ENCODE data around the gene RHBDL1. TPM values are rescaled to one million over a fixed set of nuclear protein-coding genes. Genes with fewer than 3 reads are reported as not detected.

The RHBDL1 gene
- polyA plus RNA-seq, 1 donor from 2014 or later, result 7.2 TPM

GRCh38 chr16:638836-639235 is 36.6 kb upstream of the RHBDL1 start:
- Histone ChIP-seq H3K4me3 (ENCODE audit: low read length) (no peak overlapping the region), H3K79me2 (replicated peaks; ENCODE audit: insufficient read depth, low read length) (no peaks in the 10 kb centered on the region), H3K27me3 (ENCODE audit: insufficient read depth, low read depth, low read length) (no peaks in the 10 kb centered on the region), H3K9me2 (ENCODE audit: insufficient read depth, low read length) (no peaks in the 10 kb centered on the region), H3K4me2 (ENCODE audit: low read length) (no peak overlapping the region), H3K9me3 (ENCODE audit: low read length) (no peaks in the 10 kb centered on the region), H2AFZ (ENCODE audit: low read depth, low read length) (no peak overlapping the region), H3F3A (ENCODE audit: insufficient read depth, low read length, poor library complexity, severe bottlenecking) (no peaks in the 10 kb centered on the region), H3K36me3 (ENCODE audit: insufficient read depth, low read length) (no peaks in the 10 kb centered on the region), H3K27ac (ENCODE audit: low read length) (no peak overlapping the region), H3K9ac (ENCODE audit: low read length) (no peak overlapping the region), H4K20me1 (ENCODE audit: insufficient read depth) (no peaks in the 10 kb centered on the region)
- TF ChIP-seq EZH2 (IDR thresholded peaks at IDR 0.05; ENCODE audit: borderline replicate concordance, insufficient read depth, low read length, poor library complexity, severe bottlenecking) (no peak), POLR2AphosphoS5 (IDR thresholded peaks at IDR 0.05) (no peak), TAF1 (IDR thresholded peaks at IDR 0.05; ENCODE audit: low read depth) (no peak), RAD21 (conservative IDR thresholded peaks at IDR 0.05) (no peak), CTCF (IDR thresholded peaks at IDR 0.05; ENCODE audit: poor library complexity, severe bottlenecking) (no peak)

GRCh38 chr16:640614-641013 is 34.9 kb upstream of the RHBDL1 start:
- H3K79me2 ChIP-seq (replicated peaks; ENCODE audit: insufficient read depth, low read length), result no peaks in the 10 kb centered on the region
- no peak overlapping the region for H2AFZ ChIP-seq (ENCODE audit: low read depth, low read length)
- no peaks in the 10 kb centered on the region for H4K20me1 ChIP-seq (ENCODE audit: insufficient read depth)
- no peak overlapping the region for H3K27ac ChIP-seq (ENCODE audit: low read length)
- H3F3A ChIP-seq (ENCODE audit: insufficient read depth, low read length, poor library complexity, severe bottlenecking), result no peaks in the 10 kb centered on the region
- peak overlapping the region; percentile 77 for H3K9ac ChIP-seq (ENCODE audit: low read length)
- H3K27me3 ChIP-seq (ENCODE audit: insufficient read depth, low read depth, low read length), result no peaks in the 10 kb centered on the region
- H3K4me3 ChIP-seq (ENCODE audit: low read length), result peak overlapping the region; percentile 82
- H3K4me2 ChIP-seq (ENCODE audit: low read length), result no peak overlapping the region
- no peaks in the 10 kb centered on the region for H3K9me2 ChIP-seq (ENCODE audit: insufficient read depth, low read length)
- H3K36me3 ChIP-seq (ENCODE audit: insufficient read depth, low read length), result no peaks in the 10 kb centered on the region
- TF ChIP-seq SMC3 (conservative IDR thresholded peaks at IDR 0.05; ENCODE audit: poor library complexity), result no peak
- no peak for TF ChIP-seq RAD21 (conservative IDR thresholded peaks at IDR 0.05)
- TF ChIP-seq REST (IDR thresholded peaks at IDR 0.05; ENCODE audit: borderline replicate concordance), result no peak
- no peak for TF ChIP-seq CTCF (IDR thresholded peaks at IDR 0.05; ENCODE audit: poor library complexity, severe bottlenecking)
- TF ChIP-seq EP300 (conservative IDR thresholded peaks at IDR 0.05; ENCODE audit: poor library complexity, severe bottlenecking), result no peak
- no peak for TF ChIP-seq EZH2 (IDR thresholded peaks at IDR 0.05; ENCODE audit: borderline replicate concordance, insufficient read depth, low read length, poor library complexity, severe bottlenecking)
- TF ChIP-seq TAF1 (IDR thresholded peaks at IDR 0.05; ENCODE audit: low read depth), result no peak
- no peak for TF ChIP-seq POLR2AphosphoS5 (IDR thresholded peaks at IDR 0.05)
- no peak for TF ChIP-seq MXI1 (conservative IDR thresholded peaks at IDR 0.05; ENCODE audit: poor library complexity, severe bottlenecking)
- H3K9me3 ChIP-seq (ENCODE audit: low read length), result no peaks in the 10 kb centered on the region
